Sigmoid colon (tissue), 4 donors: ENCODE data around the gene TRABD2B.

Experiments
- CTCF ChIP-seq, 4 experiments: fragments of 450-650 bp in 3 of 4; fragments of 200-600 bp in 1 of 4; IDR thresholded peaks; one replicate each; pipeline ENCODE4 v1.5.1; 2016 to 2019; ENCODE audit warnings: antibody characterized with exemption in 4 of 4, mild to moderate bottlenecking in 3 of 4, moderate library complexity in 2 of 4
- EP300 ChIP-seq, 4 donors: sonication (generic); formaldehyde crosslinking; IDR thresholded peaks; one replicate each; pipeline ENCODE4 v1.6.1; 2017; ENCODE audit warnings: antibody characterized with exemption in 4 of 4
- POLR2A ChIP-seq, 2 donors: fragments of 450-650 bp; IDR thresholded peaks; one replicate each; pipeline ENCODE4 v1.6.1; 2016; ENCODE audit warnings: antibody characterized with exemption in 2 of 2, mild to moderate bottlenecking in 2 of 2, moderate library complexity in 2 of 2
- POLR2AphosphoS5 ChIP-seq, 4 donors: sonication (generic); formaldehyde crosslinking; IDR thresholded peaks; one replicate each; pipeline ENCODE4 v1.6.1; 2017; ENCODE audit warnings: antibody characterized with exemption in 4 of 4

DNA sequence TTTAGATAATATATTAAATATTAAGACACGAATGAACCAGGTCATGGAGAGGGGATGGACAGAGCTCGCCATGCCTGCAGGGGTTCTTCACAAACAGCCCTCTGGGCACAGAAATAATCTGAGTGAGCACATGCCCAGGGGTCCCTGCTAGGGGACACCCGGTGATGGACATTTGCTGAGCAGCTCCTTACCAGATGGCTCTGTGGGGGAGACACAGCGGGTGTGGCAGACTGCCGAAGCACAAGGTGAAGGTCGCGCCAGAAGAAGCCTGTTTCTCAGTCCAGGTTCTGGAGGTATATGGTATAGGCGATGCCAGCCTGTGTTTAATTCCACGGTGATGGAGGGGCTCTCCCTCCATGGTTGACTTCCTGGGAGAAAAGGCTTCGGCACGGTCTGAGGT lies 9.6 kb downstream of the TRABD2B start:
- TF ChIP-seq CTCF (IDR thresholded peaks at IDR 0.05) (no peak), POLR2A (IDR thresholded peaks at IDR 0.05) (no peak), EP300 (IDR thresholded peaks at IDR 0.05) (no peak), POLR2AphosphoS5 (IDR thresholded peaks at IDR 0.05) (no peak)
